Left kidney (tissue), 2 donors: ENCODE results near the gene FRMD8. TPM values are rescaled to one million over a fixed set of nuclear protein-coding genes. Genes with fewer than 3 reads are reported as not detected.

ENCODE experiments used
- DNase-seq: peaks from one replicate; pipeline ENCODE4 v3.0.0-alpha.2; 2013
- polyA plus RNA-seq: library from polyadenylated mRNA; unstranded; fragments of 120-200 nt; gene quantifications from one replicate; pipeline ENCODE4 v1.2.1, GENCODE V29; 2013; ENCODE audit not compliant: insufficient read length

FRMD8 gene
- polyA plus RNA-seq, 1 donor, result 18.1 TPM

DNA sequence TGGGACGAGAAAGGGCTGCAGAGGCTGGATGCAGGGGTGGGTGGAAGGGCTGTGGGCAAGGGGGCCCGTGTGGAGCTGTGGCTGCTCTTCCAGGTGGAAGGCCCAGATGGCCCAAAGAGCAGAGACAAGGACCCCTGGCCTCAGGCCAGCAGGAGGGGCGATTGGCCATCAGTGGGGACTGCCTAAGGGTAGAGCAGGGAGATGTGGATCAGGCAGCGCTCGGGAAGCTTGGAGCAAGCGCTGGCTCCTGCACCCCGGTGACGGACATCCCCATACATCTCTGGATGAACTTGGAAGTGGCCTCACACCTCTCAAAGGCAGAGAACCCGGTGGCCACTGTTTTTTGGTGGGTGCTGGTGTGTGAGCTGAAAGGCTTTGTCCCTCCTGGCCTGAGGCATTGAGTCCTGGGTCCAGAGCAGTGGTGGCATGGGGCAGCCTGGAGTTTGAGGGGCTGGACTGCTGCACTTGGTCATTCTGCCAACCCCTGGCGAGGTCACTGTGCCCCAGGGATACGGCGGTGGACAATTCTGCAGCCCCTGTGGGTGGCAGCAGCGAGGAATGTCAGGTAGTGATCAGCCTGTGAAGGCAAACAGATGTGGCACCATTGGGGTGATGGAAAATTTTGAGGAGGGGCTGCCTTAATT lies 5.9 kb downstream of the FRMD8 start:
- DNase-seq, result no peak

DNA sequence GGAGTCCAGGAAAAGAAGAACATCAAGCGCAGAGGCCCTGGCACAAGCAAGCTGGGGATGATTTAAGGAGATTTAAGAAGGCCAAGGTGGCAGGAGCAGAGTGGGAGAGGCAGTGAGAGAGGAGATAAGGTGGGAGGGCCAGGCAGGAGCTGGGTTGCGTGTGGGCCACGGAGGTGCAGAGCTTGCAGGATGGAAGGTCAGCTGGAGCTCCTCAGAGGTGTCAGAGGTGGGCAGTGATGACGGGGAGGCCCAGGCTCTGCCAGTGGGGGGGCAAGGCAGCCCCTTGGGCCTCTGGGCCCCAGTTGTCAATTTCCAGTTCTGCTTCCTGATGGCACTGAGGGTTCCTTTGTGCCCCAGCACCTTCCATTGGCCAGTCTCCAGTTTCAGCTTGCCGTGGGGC lies 6.5 kb downstream of the FRMD8 start:
- no peak for DNase-seq

DNA sequence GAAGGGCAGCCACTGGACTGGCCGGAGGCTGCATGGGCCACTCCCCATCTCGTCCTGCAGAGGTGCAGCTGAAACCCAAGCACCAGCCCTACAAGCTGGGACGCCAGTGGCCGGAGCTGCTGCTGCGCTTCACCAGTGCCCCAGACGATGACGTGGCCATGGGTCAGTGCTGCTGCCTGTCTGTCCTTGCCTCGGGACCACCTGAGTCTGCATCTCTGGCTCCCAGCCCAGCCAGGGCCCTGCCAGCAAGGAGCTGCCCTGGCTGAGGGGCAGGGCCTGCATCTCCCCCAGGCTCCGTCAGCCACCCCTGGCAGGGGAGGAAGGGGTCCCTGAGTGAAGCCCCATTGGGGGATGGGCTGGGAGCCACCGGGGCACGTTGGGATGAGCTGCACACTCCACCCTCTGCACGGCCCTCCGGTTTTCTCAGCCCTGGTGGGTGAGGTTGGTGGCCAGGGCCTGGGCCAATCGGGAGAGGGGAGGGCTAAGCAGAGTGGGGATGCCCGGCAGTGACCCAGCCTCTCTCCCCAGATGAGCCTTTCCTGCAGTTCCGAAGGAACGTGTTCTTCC lies 7.2 kb downstream of the FRMD8 start:
- DNase-seq, result no peak

DNA sequence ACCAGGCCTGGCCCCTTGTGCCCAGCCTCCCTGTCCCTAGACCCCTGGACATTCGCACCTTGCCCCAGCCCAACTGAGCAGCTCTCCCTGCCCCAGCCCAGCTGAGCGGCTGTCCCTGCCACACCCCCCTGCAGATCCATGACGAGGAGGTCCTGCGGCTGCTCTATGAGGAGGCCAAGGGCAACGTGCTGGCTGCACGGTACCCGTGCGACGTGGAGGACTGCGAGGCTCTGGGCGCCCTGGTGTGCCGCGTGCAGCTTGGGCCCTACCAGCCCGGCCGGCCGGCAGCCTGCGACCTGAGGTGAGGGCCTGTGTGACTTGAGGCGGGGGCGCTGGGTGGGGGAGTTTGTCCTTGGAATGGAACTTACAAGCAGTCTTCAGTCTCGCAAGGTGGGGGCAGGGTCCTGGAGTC lies 7.7 kb downstream of the FRMD8 start:
- DNase-seq, result no peak

DNA sequence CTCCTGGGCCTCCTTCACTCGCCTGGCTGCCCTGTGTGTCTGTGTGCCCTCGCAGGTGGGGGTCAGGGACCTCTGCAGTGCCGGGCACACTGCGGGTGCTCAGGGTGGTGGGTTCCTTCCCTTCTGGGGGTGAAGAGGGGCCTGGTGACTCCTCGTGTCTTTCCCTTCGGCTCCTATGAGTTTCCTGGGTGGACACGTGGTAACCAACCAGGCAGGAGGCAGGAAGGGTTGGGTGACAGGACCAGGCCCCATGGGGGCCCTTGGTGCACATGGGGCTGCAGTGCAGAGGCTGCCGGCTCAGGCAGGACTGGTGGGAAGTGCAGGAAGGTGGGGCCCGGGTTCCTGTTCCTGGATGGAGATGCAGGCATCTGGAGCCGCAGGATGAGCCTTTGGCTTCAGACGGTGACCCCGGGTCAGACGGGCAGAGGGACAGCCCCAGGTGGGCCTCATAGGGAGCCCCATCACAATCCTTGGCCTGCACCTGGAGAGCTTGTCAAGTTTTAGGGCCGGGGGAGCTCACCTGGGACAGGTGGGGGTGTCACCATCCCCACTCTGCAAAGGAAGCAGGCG lies 9.6 kb downstream of the FRMD8 start:
- DNase-seq, result no peak

DNA sequence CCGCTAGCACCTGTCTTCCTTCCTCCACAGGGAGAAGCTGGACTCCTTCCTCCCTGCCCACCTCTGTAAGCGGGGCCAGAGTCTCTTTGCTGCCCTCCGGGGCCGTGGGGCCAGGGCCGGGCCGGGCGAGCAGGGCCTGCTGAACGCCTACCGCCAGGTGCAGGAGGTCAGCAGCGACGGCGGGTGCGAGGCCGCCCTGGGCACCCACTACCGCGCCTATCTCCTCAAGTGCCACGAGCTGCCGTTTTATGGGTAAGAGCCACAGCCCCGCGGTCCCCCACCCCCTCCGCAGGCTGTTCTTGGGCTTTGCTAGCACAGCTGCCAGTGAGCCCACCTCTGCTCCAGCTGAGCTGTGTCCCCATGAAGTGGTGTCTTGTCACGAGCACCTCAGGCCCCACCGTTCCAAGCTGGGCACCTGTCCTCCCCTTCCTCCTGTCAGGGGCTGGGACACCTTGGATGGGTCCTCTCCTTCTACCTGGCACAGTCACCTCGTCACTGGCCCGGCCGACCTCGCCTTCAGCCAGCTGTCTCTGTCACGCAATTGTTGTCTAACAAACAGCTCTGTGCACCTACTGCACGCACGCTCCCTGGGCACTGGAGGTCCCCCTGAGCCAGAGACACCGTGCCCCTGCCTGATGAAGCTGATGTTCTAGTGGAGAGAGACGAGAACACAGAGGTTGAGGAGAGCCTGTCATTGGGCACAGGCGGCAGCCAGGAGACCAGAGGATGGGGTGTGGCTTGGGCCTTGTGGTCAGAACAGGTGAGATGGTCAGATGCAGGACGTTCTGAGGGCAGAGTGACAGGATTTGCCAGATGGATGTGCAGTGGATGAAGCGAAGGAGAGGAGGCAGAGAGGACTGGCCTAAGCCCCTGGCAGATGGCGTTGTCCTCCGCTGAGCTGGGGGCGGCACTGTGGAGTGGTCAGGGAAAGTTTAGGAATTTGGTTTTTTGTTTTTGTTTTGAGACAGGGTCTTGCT lies 10.6 kb downstream of the FRMD8 start:
- no peak for DNase-seq

DNA sequence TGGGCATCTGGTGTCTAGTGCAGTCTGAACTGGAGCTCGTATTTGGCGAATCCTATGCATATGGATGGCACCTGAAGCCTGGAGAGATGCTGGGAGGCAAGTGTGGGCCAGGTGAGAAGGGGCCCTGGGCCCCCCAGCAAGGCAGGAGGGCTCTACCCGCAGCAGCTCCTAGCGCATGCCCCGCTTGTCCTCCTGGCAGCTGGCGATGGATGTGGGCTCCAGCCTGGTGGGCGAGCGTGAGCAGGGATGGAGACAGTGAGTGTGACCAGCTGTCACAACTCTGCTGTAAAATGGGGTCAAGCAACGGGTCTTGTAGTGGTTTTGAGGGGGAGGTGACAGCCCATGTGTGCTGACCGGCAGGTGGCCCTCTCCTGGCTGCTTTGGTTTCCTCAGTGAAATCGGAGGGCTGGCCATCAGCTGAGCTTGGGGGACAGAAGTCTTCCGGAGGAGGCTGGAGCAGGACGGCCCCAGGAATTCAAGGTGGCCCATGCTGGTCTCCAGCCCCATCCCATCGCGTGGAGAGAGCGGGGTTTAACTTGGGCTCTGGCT lies 12.0 kb downstream of the FRMD8 start:
- no peak for DNase-seq

DNA sequence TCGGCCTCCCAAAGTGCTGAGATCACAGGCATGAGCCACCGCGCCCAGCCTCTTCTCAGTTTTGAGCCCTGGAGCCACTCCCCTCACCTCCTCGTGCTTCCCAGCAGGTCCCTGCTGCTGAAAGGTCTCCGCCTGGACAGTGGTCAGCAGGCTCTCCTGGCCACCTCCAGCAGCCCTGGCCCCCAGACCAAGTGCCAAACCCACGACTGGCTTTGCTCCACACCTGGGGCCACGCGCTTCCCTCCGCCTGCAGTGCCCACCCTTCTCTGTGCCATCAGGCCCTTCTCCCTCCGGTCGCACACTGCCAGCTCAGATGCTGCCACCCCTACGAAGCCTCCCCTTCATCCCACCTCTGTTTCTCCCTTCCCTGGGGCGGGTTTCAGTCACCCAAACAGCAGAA lies 12.8 kb downstream of the FRMD8 start:
- no peak for DNase-seq

DNA sequence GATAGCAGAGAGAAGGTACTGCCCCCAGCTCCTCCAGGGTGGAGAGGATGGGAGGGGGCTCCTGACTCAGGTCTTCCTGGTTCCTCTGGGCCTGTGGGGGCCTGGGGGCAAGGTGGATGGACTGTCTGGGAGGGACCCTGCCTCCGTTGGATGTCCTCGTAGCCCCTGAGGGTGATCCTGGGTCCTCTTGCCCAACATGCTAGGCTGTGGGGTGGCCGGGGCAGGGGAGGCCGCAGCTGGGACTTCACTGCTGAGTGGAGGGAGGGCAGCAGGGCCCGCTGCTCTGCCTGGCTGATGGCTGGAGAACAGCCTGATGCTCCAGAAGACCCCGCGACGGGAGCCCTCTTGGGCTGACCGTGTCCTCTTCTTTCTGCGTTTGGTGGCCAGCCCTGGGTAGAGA lies 13.4 kb downstream of the FRMD8 start:
- no peak for DNase-seq

DNA sequence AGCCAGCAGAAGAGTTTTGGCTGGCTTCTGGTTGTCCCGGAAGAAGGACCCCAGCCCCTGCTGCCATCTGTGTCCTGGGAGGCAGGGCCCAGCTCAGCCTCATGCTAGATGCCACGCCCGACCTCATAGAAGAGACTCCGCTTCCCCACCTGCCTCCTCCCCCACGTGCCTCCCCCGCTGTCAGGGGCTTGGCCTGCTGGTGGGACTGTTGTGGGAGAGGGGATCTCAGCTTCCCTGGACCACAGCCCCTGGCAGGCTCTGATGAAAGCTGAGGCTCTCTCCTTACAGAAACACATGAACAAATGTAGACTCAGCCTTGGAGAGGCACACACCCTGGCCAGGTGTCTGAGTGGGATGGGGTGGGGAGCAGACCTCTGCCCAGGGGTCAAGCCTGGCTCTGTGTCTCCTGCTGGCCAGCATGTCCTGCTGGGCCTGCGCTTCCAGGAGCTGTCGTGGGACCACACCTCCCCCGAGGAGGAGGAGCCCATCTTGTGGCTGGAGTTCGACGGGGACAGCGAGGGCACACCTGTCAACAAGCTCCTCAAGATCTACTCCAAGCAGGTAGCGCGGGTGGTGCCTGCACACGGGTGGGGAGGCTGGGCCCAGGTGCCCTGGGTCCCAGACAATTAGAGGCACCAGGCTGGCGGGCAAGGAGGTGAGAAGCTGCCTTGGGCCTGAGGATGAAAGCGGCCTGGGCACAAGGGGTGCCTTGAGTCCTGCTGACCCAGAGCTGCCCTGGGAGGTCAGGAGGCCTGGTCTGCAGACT lies 14.1 kb downstream of the FRMD8 start:
- no peak for DNase-seq

DNA sequence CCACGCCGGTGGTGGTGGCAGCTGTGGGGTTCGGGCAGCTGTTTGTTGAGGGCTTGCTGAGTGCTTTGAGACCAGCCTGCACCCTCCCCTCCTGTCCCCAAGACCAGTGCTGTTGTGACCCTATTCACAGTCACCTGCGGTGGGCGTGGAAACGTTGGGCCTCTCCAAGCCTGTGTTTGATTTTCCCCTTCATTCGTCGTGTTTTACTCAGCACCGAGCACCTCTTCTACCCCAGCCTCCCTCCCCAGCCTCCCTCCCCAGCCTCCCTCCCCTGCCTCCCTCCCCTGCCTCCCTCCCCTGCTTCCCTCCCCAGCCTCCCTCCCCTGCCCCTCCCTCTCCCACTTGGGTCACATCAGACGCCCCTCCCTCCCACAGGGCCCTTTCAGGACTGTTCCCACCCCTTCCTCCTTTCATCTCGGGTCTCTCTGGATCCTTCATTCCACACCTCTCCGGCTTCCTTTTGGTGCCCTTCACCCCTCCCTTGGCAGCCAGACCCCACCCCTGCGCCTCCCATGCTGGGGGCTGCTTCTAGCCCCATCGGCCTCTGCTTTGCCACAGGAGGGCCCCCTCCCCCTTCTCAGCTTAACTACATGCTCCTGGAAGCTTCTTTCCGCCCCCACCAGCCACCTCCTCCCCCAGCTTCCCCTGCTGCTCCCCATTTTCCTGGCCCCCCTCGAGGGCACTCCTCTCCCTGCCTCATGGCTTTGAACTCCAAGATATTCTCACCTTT lies 14.8 kb downstream of the FRMD8 start:
- DNase-seq, result no peak

DNA sequence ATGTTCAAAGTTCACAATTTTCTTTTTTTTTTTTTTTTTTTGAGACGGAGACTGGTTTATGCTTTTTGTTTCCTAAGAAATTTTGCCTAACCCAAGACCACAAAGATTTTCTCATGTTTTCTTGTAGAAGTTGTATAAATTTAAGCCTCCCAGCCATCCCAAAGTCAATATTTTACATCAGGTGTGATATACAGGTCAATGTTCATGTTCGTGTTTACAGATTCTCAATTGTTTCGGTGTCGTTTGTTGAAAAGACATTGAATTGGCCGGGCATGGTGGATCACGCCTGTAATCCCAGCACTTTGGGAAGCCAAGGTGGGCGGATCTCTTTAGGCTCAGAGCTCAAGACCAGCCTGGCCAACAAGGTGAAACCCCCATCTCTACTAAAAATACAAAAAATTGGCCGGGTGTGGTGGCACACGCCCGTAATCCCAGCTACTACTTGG lies 15.4 kb downstream of the FRMD8 start:
- DNase-seq, result no peak

DNA sequence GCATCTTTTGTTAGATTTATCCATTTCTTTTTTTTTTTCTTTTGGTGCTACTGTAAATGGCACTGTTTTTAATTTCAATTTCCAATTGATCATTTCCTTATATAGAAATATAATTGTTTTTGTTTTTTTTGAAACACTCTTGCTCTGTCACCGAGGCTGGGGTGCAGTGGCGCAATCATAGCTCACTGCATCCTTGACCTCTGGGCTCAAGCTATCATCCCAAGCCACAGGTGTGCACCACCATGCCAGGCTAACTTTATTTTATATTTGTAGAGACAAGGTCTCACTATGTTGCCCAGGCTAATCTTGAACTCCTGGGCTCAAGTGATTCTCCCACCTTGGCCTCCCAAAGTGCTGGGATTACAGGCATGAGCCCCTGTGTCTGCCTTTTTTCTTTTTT lies 16.4 kb downstream of the FRMD8 start:
- no peak for DNase-seq

DNA sequence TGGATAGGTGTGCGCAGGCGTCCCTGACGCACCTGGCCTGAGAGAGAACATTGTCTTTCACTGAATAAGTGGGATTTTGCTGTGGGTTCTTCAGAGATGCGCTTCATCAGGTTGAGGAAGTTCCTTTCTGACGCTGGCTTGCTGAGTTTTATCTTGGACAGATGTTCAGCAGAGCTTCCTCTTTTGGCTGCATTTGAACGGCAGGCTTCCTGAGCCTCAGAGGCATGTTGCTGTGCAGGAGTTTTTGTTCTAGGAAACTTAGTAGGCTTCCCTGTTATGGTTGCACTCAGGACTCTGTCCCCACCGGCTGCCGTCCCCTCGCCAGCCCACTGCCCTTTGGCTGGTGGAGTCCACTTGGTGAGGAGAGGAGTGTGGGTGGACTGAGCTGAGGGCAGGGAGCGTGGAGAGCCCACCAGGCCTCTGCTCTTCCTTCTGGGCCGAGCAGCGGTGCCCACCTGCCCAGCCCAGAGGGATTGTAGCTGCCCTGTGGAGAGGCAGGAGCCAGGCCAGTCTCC lies 17.2 kb downstream of the FRMD8 start:
- no peak for DNase-seq

DNA sequence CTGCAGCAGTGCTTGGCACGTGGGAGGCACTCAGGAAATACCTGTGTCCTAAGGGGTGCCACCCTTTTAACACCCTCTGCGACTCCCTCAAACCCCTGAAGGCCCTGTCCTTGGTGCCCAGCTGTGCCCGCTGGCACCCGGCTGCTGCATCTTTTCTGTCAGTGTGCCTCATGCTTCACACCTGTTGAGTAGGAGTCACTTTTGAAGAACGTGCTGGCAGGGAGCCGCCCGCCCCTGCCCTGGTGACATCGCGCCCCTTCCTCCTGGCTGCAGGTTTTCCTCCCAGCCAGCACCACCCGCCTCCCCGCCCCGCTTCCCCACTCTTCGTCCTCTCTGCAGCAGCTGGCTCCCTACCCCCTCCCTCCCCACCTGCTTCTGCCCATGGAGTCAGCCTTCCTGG lies 17.8 kb downstream of the FRMD8 start:
- no peak for DNase-seq

DNA sequence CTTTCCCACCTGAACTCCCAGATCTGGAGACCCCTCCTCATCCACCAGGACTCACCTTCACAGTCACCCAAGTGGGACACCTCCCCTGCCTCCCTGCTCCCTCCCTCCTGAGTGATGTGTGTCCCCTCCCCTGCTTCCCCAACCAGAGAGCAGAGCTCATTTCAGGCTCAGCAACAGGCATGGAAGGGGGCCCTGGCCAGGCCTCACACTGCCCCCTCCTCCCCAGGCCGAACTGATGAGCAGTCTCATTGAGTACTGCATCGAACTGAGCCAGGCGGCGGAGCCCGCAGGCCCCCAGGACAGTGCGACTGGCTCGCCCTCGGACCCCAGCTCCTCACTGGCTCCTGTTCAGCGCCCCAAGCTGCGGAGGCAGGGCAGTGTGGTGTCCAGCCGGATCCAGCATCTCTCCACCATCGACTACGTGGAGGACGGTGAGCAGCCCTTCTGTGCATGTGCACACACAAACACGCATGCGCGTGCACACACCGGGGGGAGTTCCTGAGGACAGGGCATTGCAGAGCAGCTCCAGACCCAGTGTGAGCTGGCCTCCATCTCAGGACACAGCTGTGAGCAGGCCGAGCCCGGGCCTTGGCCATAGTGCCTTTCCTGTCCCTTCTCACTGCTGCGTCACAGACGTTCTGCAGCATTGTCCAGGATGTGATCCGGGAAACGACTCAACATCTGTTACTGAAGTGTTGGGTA lies 18.4 kb downstream of the FRMD8 start:
- DNase-seq, result no peak

DNA sequence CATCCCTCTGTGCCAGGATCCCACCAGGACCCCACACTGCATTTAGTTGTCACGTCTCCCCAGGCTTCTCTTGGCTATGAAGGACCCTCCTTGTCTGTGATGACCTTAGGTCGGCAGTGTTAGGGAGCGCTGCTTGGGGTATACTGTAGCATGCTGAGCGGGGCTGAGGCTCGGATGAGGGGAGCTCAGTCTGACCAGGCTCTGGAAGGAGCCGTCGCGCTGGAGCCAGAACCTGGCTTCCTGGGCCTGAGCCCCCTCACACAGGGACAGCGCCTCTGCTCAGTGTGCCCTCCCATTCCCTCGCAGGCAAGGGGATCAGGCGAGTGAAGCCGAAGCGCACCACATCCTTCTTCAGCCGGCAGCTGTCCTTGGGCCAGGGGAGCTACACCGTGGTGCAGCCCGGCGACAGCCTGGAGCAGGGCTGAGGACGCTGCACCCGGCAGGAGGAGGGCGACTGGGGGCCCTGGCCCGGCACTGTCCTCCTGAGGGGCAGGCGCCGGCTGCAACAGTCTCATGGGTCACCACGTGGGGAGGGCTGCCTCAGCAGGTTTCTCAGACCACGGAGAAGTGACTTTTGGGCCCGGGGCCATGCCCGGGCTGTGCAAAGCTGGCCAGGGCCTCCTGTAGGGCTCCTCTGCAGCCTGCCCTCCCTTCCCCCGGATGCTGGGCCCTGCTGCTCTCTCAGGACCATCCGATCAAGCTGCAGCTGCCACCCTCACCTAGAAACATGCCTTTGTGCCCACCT lies 24.7 kb downstream of the FRMD8 start:
- DNase-seq, result no peak

DNA sequence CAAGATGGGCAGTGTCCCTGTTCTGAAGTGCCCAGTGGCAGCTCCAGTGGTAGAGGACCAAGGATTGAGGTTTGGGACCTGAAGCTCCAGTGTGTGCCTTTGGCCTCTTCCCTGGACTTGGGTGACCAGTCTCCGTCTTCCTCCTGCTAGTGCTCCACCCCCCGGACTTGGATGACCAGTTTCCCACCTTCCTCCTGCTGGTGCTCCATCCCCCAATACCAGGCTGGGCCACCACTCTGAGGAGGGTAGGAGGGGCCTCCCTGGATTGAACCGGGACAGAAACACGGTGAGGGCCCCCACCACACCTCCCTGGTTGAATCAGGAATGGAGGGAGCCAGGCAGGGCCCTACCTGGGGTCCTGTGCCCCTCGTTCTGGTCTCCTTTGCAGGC lies 25.2 kb downstream of the FRMD8 start:
- no peak for DNase-seq
